MCF 10A (cell line): Measurements from ENCODE around the gene KLK15. TPM values are rescaled to one million over a fixed set of nuclear protein-coding genes. Genes with fewer than 3 reads are reported as not detected.

Experiments
- BruUV-seq: library from RNA; stranded (reverse); fragments of 400-500 nt; replicated peaks from 2 replicates; lab custom pipeline; 2021; lab: Mats Ljungman, UMichigan
- CTCF ChIA-PET: fragments of 300-600 bp; sonication (Branson Sonifier 250); formaldehyde crosslinking; extraction: SDS; loops from one replicate; lab custom pipeline; 2021; ENCODE audit warnings: antibody characterized with exemption, inconsistent platforms; lab: Yijun Ruan, JAX
- POLR2A ChIA-PET: fragments of 300-600, 350-650 bp; sonication (Branson Sonifier 250); formaldehyde crosslinking; extraction: SDS; loops from one replicate; lab custom pipeline; 2020; ENCODE audit warnings: antibody characterized with exemption, inconsistent platforms; lab: Yijun Ruan, JAX
- DNase-seq: peaks from one replicate; pipeline ENCODE4 v3.0.0-alpha.2; 2018; ENCODE audit not compliant: unreplicated experiment
- H3K27ac Mint-ChIP-seq: one replicate; pipeline ENCODE4 v1.8.0; 2022; ENCODE audit warnings: mild to moderate bottlenecking, low read depth, mixed read lengths; ENCODE audit not compliant: unreplicated experiment
- H3K27me3 Mint-ChIP-seq: one replicate; pipeline ENCODE4 v1.8.0; 2022; ENCODE audit warnings: mixed read lengths; ENCODE audit not compliant: insufficient read depth, unreplicated experiment
- H3K36me3 Mint-ChIP-seq: one replicate; pipeline ENCODE4 v1.8.0; 2022; ENCODE audit warnings: mild to moderate bottlenecking, moderate library complexity, mixed read lengths; ENCODE audit not compliant: insufficient read depth, unreplicated experiment
- H3K4me1 Mint-ChIP-seq: one replicate; pipeline ENCODE4 v1.8.0; 2022; ENCODE audit warnings: mixed read lengths; ENCODE audit not compliant: insufficient read depth, unreplicated experiment
- H3K4me3 Mint-ChIP-seq: one replicate; pipeline ENCODE4 v1.8.0; 2022; ENCODE audit warnings: mild to moderate bottlenecking, moderate library complexity, mixed read lengths; ENCODE audit not compliant: unreplicated experiment
- H3K9me3 Mint-ChIP-seq: one replicate; pipeline ENCODE4 v1.8.0; 2022; ENCODE audit warnings: mixed read lengths; ENCODE audit not compliant: unreplicated experiment
- CTCF ChIP-seq: fragments of 200-600 bp; IDR thresholded peaks from one replicate; pipeline ENCODE4 v1.8.0; 2022; ENCODE audit warnings: antibody characterized with exemption, mild to moderate bottlenecking; ENCODE audit not compliant: unreplicated experiment
- intact Hi-C: fragments of 100-400 bp; cut with micrococcal nuclease; formaldehyde crosslinking; loops from 2 replicates; pipeline ENCODE4 v1.14.1; 2022
- total RNA-seq: library from RNA; stranded (reverse); gene quantifications from 2 replicates; pipeline ENCODE4 v1.2.3, GENCODE V29; 2022

KLK15 gene
- total RNA-seq, 1 experiment from 2014 or later: not detected

DNA sequence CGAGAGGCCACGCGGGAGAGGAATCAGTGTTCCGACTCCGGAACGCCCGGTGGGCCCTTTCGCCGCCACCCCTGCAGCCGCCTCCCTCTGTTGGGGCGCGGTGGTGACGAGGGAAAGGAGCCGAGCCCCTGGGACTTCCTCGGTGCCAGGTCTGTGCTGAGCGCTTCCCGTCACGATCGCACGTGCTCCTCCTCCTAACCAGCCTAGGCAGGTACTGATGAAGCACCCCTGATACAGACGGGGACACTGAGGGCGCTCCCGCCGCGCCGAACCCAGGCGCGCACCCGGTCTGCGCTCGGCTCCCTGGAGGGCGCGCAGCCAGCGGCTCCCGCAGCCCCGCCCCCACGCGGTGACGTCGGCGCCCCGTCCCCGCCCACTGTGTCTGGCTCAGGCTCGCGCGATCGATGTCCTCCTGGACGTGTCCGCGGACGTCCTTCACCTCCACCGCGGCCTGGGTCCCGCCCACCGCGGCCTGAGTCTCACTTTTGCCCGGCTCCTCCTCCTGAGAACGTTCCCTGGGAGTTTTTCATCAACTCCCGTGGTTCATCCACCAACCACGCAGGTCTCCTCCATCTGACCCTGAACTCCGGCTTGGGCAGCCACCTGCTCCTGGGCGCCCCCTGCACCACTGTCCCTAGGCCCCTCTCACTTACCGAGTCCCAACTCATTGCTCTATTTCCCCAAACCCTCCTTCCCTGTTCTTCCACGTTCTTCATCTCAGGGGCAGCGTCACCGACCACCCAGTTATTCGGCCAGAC is 2.6 kb upstream of the KLK15 start:
- Mint-ChIP-seq H3K4me1 (no peaks in the 10 kb centered on the region), H3K4me3 (peak overlapping the region; percentile 76), H3K9me3 (peaks cover 8% of the 10 kb centered on the region), H3K27me3 (peaks cover 14% of the 10 kb centered on the region), H3K36me3 (no peaks in the 10 kb centered on the region), H3K27ac (no peak overlapping the region)
- CTCF ChIA-PET: interaction anchor here (0.5 to 1.2 kb wide), 3 partner anchors 86 to 493 kb away, joined by 3 to 5 read pairs (median 4); no protein-coding TSS in a partner anchor
- POLR2A ChIA-PET: interaction anchor here (1.0 kb wide), 1 partner anchor 32 kb away, joined by 3 read pairs; no protein-coding TSS in a partner anchor
- no TSS peak for BruUV-seq
- intact Hi-C loops: no loop called here
- DNase-seq: peak; percentile 55
- no peak for TF ChIP-seq CTCF

- intact Hi-C loops: no loop called here
- H3K4me3 Mint-ChIP-seq: peak overlapping the region; percentile 76
- TF ChIP-seq CTCF: no peak
- no peak overlapping the region for H3K27ac Mint-ChIP-seq
- CTCF ChIA-PET: interaction anchor here (0.5 to 1.0 kb wide), 3 partner anchors 15 to 493 kb away, joined by 3 to 5 read pairs (median 3); no protein-coding TSS in a partner anchor
- H3K4me1 Mint-ChIP-seq: no peaks in the 10 kb centered on the region
- H3K27me3 Mint-ChIP-seq: peaks cover 11% of the 10 kb centered on the region
- H3K36me3 Mint-ChIP-seq: peaks cover under 1% of the 10 kb centered on the region
- no TSS peak for BruUV-seq
- peaks cover 8% of the 10 kb centered on the region for H3K9me3 Mint-ChIP-seq
- peak; percentile 15 for DNase-seq
- POLR2A ChIA-PET: interaction anchor here (1.0 kb wide), 1 partner anchor 32 kb away, joined by 3 read pairs; no protein-coding TSS in a partner anchor
Measured at GRCh38 chr19:50835103-50835784, 1.9 kb upstream of the KLK15 start.

- peaks cover 11% of the 10 kb centered on the region for H3K27me3 Mint-ChIP-seq
- ChIA-PET POLR2A (no interaction called here), CTCF (interaction anchor here (0.6 to 1.0 kb wide), 2 partner anchors 9 to 88 kb away, joined by 5 read pairs; no protein-coding TSS in a partner anchor)
- H3K9me3 Mint-ChIP-seq: peaks cover 8% of the 10 kb centered on the region
- no peaks in the 10 kb centered on the region for H3K4me1 Mint-ChIP-seq
- H3K27ac Mint-ChIP-seq: no peak overlapping the region
- peaks cover 4% of the 10 kb centered on the region for H3K36me3 Mint-ChIP-seq
- no peak overlapping the region for H3K4me3 Mint-ChIP-seq
- intact Hi-C loops: no loop called here
- TF ChIP-seq CTCF: no peak
- no peak for DNase-seq
- no TSS peak for BruUV-seq
Measured at GRCh38 chr19:50833802-50834167, 411 bp upstream of the KLK15 start.

GRCh38 chr19:50832666-50833065 is 708 bp downstream of the KLK15 start:
- DNase-seq: no peak
- CTCF ChIA-PET: no interaction called here
- no peaks in the 10 kb centered on the region for H3K4me1 Mint-ChIP-seq
- no TSS peak for BruUV-seq
- H3K36me3 Mint-ChIP-seq: peaks cover 4% of the 10 kb centered on the region
- no peak overlapping the region for H3K4me3 Mint-ChIP-seq
- intact Hi-C loops: no loop called here
- POLR2A ChIA-PET: interaction anchor here (0.7 kb wide), 1 partner anchor 9 kb away, joined by 3 read pairs; no protein-coding TSS in a partner anchor
- H3K9me3 Mint-ChIP-seq: peaks cover 8% of the 10 kb centered on the region
- no peak for TF ChIP-seq CTCF
- no peak overlapping the region for H3K27ac Mint-ChIP-seq
- H3K27me3 Mint-ChIP-seq: peaks cover 16% of the 10 kb centered on the region
